Thyroid gland (tissue), 4 donors: ENCODE data around the gene NF2.

Experiments used
- POLR2A ChIP-seq, 2 donors: fragments of 450-650 bp; IDR thresholded peaks; one replicate each; pipeline ENCODE4 v1.6.1; 2017; ENCODE audit warnings: antibody characterized with exemption in 2 of 2, mild to moderate bottlenecking in 2 of 2, moderate library complexity in 1 of 2
- TF ChIP-seq, protein P1 (sequence below), 6 experiments: fragments of 200-600 bp in 3 of 6; fragments of 450-650 bp in 3 of 6; sonication (generic) in 3 of 6; IDR thresholded peaks; one replicate each; pipeline ENCODE4 v1.5.1; 2016 to 2019; ENCODE audit warnings: antibody characterized with exemption in 6 of 6, mild to moderate bottlenecking in 2 of 6, inconsistent platforms in 1 of 6, moderate library complexity in 1 of 6

GRCh38 chr22:29707471-29707870 lies 104.0 kb downstream of the NF2 start:
- TF ChIP-seq, protein P1, sequence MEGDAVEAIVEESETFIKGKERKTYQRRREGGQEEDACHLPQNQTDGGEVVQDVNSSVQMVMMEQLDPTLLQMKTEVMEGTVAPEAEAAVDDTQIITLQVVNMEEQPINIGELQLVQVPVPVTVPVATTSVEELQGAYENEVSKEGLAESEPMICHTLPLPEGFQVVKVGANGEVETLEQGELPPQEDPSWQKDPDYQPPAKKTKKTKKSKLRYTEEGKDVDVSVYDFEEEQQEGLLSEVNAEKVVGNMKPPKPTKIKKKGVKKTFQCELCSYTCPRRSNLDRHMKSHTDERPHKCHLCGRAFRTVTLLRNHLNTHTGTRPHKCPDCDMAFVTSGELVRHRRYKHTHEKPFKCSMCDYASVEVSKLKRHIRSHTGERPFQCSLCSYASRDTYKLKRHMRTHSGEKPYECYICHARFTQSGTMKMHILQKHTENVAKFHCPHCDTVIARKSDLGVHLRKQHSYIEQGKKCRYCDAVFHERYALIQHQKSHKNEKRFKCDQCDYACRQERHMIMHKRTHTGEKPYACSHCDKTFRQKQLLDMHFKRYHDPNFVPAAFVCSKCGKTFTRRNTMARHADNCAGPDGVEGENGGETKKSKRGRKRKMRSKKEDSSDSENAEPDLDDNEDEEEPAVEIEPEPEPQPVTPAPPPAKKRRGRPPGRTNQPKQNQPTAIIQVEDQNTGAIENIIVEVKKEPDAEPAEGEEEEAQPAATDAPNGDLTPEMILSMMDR (IDR thresholded peaks at IDR 0.05) = no peak
- no peak for TF ChIP-seq POLR2A (IDR thresholded peaks at IDR 0.05)
